GM19328 (cell line): ENCODE data around the gene LDLRAD3.
"Not testable (repeated sequence)": the region's sequence is repeated elsewhere in the genome, so short reads cannot be mapped to it uniquely, and the experiment has no call there.

Experiments
- ATAC-seq: cut with Tn5 transposase; IDR thresholded peaks from one replicate; pipeline ENCODE4 v1.9.1; 2021; ENCODE audit warnings: mild to moderate bottlenecking, moderate library complexity; ENCODE audit not compliant: unreplicated experiment

Gene LDLRAD3

GRCh38 chr11:36156161-36156816, 212.4 kb downstream of the LDLRAD3 start:
- ATAC-seq = no peak

GRCh38 chr11:36156817-36157519, 213.1 kb downstream of the LDLRAD3 start:
- no peak for ATAC-seq

- no peak for ATAC-seq
These were observed 216.2 kb downstream of the LDLRAD3 start for GRCh38 chr11:36160091-36160490.

- no peak for ATAC-seq
These were observed 217.7 kb downstream of the LDLRAD3 start for GRCh38 chr11:36161572-36161971.

- no peak for ATAC-seq
These were observed 218.4 kb downstream of the LDLRAD3 start for GRCh38 chr11:36162006-36162882.

- no peak for ATAC-seq
These were observed 219.1 kb downstream of the LDLRAD3 start for GRCh38 chr11:36162883-36163434.

- ATAC-seq = no peak
These were observed 220.8 kb downstream of the LDLRAD3 start for GRCh38 chr11:36164506-36165250.

- ATAC-seq = no peak
These were observed 221.9 kb downstream of the LDLRAD3 start for GRCh38 chr11:36165621-36166397.

- ATAC-seq = no peak
These were observed 223.2 kb downstream of the LDLRAD3 start for GRCh38 chr11:36167073-36167472.

- ATAC-seq = no peak
These were observed 223.9 kb downstream of the LDLRAD3 start for GRCh38 chr11:36167729-36168128.

GRCh38 chr11:36177836-36178235, 234.0 kb downstream of the LDLRAD3 start:
- ATAC-seq = no peak

- ATAC-seq = no peak
These were observed 242.7 kb downstream of the LDLRAD3 start for GRCh38 chr11:36186340-36187175.

GRCh38 chr11:36187622-36188021, 243.8 kb downstream of the LDLRAD3 start:
- no peak for ATAC-seq

- not testable (repeated sequence) for ATAC-seq
These were observed 245.9 kb downstream of the LDLRAD3 start for GRCh38 chr11:36189735-36190134.

- ATAC-seq = no peak
These were observed 248.1 kb downstream of the LDLRAD3 start for GRCh38 chr11:36191941-36192340.

GRCh38 chr11:36192425-36193289, 248.8 kb downstream of the LDLRAD3 start:
- no peak for ATAC-seq

- ATAC-seq = no peak
These were observed 249.4 kb downstream of the LDLRAD3 start for GRCh38 chr11:36193290-36193619.

GRCh38 chr11:36193721-36194120, 249.9 kb downstream of the LDLRAD3 start:
- ATAC-seq = no peak
